ENCODE measurements around the gene SLC9A9. TPM values are rescaled to one million over a fixed set of nuclear protein-coding genes. Genes with fewer than 3 reads are reported as not detected.

SLC9A9 gene
- total RNA-seq, 2 donors from 2014 or later = 1.3 to 3.7 TPM

DNA sequence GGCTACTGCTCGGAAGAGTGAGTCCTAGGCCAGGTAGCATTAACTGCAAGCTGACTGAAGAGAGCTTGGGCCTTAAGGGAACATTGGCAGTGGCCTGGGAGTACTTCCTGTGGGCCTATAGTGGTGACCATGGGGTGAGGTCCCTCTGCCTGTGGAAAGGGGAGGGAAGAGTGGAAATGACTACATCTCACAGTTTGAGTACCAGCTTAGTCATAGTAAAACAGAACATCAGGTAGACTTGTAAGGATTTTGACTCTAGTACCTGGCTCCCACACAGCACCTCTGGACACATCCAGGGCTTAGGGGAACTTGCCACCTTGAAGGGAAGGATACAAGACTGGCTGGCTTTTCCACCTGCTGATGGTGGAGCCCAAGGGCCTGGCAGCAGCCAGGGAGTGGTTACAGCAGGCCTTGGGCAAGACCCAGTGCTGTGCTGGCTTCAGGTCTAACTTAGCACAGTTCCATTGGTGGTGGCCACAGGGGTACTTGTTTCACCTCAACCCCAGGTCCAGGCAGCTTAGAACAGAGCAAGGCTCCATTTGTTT lies 147.8 kb downstream of the SLC9A9 start:
- 92% methylated on average over 1 of the region's 1 CpG; no CpG with 5 or more reads in 1 of the 2 experiments for WGBS, 2 experiments (ENCODE audit: insufficient coverage in 1 of 2, insufficient read length in 1 of 2)
- no peaks in the 10 kb centered on the region for H3K9me3 ChIP-seq (ENCODE audit: control insufficient read depth, low read length)
- H3K4me1 ChIP-seq (ENCODE audit: control insufficient read depth, insufficient read depth, low read length) = no peaks in the 10 kb centered on the region
- Mint-ChIP-seq H3K9me3 (peaks cover 5% of the 10 kb centered on the region), H3K27ac (no peak overlapping the region), H3K4me3 (no peak overlapping the region), H3K27me3 (ENCODE audit: insufficient read depth) (no peaks in the 10 kb centered on the region), H3K36me3 (ENCODE audit: low read depth) (no peaks in the 10 kb centered on the region), H3K4me1 (peaks cover 10% of the 10 kb centered on the region)
- H3K27me3 ChIP-seq (ENCODE audit: control insufficient read depth, insufficient read depth, low read length, poor library complexity, severe bottlenecking) = no peaks in the 10 kb centered on the region
- DNase-seq = no peak
- no peak overlapping the region for H3K9ac ChIP-seq (ENCODE audit: extremely low read depth, low read length, poor library complexity, severe bottlenecking)
- no peak overlapping the region for H3K4me3 ChIP-seq (ENCODE audit: low read length)
- TF ChIP-seq, protein P1, sequence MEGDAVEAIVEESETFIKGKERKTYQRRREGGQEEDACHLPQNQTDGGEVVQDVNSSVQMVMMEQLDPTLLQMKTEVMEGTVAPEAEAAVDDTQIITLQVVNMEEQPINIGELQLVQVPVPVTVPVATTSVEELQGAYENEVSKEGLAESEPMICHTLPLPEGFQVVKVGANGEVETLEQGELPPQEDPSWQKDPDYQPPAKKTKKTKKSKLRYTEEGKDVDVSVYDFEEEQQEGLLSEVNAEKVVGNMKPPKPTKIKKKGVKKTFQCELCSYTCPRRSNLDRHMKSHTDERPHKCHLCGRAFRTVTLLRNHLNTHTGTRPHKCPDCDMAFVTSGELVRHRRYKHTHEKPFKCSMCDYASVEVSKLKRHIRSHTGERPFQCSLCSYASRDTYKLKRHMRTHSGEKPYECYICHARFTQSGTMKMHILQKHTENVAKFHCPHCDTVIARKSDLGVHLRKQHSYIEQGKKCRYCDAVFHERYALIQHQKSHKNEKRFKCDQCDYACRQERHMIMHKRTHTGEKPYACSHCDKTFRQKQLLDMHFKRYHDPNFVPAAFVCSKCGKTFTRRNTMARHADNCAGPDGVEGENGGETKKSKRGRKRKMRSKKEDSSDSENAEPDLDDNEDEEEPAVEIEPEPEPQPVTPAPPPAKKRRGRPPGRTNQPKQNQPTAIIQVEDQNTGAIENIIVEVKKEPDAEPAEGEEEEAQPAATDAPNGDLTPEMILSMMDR (conservative IDR thresholded peaks at IDR 0.05) = no peak
- no peak overlapping the region for H3K27ac ChIP-seq (ENCODE audit: low read depth, low read length)
- H3K36me3 ChIP-seq (ENCODE audit: control insufficient read depth, insufficient read depth, low read length) = no peaks in the 10 kb centered on the region

GRCh38 chr3:143699424-143699823 lies 148.8 kb downstream of the SLC9A9 start:
- TF ChIP-seq, protein P1 (conservative IDR thresholded peaks at IDR 0.05) = no peak
- Mint-ChIP-seq H3K9me3 (peaks cover 5% of the 10 kb centered on the region), H3K4me3 (no peak overlapping the region), H3K27ac (no peak overlapping the region), H3K27me3 (ENCODE audit: insufficient read depth) (no peaks in the 10 kb centered on the region), H3K4me1 (peaks cover 10% of the 10 kb centered on the region), H3K36me3 (ENCODE audit: low read depth) (no peaks in the 10 kb centered on the region)
- H3K27me3 ChIP-seq (ENCODE audit: control insufficient read depth, insufficient read depth, low read length, poor library complexity, severe bottlenecking) = no peaks in the 10 kb centered on the region
- 93% methylated on average over 3 of the region's 3 CpGs for WGBS, 2 experiments (ENCODE audit: insufficient coverage in 1 of 2, insufficient read length in 1 of 2)
- H3K36me3 ChIP-seq (ENCODE audit: control insufficient read depth, insufficient read depth, low read length) = no peaks in the 10 kb centered on the region
- H3K27ac ChIP-seq (ENCODE audit: low read depth, low read length) = no peak overlapping the region
- no peak overlapping the region for H3K9ac ChIP-seq (ENCODE audit: extremely low read depth, low read length, poor library complexity, severe bottlenecking)
- DNase-seq = no peak
- no peaks in the 10 kb centered on the region for H3K4me1 ChIP-seq (ENCODE audit: control insufficient read depth, insufficient read depth, low read length)
- H3K9me3 ChIP-seq (ENCODE audit: control insufficient read depth, low read length) = no peaks in the 10 kb centered on the region
- H3K4me3 ChIP-seq (ENCODE audit: low read length) = no peak overlapping the region

- no peaks in the 10 kb centered on the region for H3K9me3 ChIP-seq (ENCODE audit: control insufficient read depth, low read length)
- Mint-ChIP-seq H3K4me1 (peaks cover 10% of the 10 kb centered on the region), H3K9me3 (peaks cover 5% of the 10 kb centered on the region), H3K4me3 (no peak overlapping the region), H3K27me3 (ENCODE audit: insufficient read depth) (no peaks in the 10 kb centered on the region), H3K36me3 (ENCODE audit: low read depth) (no peaks in the 10 kb centered on the region), H3K27ac (no peak overlapping the region)
- no peak overlapping the region for H3K27ac ChIP-seq (ENCODE audit: low read depth, low read length)
- no peaks in the 10 kb centered on the region for H3K36me3 ChIP-seq (ENCODE audit: control insufficient read depth, insufficient read depth, low read length)
- TF ChIP-seq, protein P1 (conservative IDR thresholded peaks at IDR 0.05) = no peak
- no peak for DNase-seq
- no peak overlapping the region for H3K9ac ChIP-seq (ENCODE audit: extremely low read depth, low read length, poor library complexity, severe bottlenecking)
- no peaks in the 10 kb centered on the region for H3K4me1 ChIP-seq (ENCODE audit: control insufficient read depth, insufficient read depth, low read length)
- no peaks in the 10 kb centered on the region for H3K27me3 ChIP-seq (ENCODE audit: control insufficient read depth, insufficient read depth, low read length, poor library complexity, severe bottlenecking)
- no peak overlapping the region for H3K4me3 ChIP-seq (ENCODE audit: low read length)
- 88 to 89% methylated on average over 1 to 3 of the region's 3 CpGs for WGBS, 2 experiments (ENCODE audit: insufficient coverage in 1 of 2, insufficient read length in 1 of 2)
These were observed 149.5 kb downstream of the SLC9A9 start for GRCh38 chr3:143698682-143699303.
